OCI-LY7 (cell line): Measurements from ENCODE around the gene SURF1. TPM values are rescaled to one million over a fixed set of nuclear protein-coding genes. Genes with fewer than 3 reads are reported as not detected.

ENCODE experiments used
- BruUV-seq: library from RNA; stranded (reverse); fragments of 400-500 nt; replicated peaks from 2 replicates; lab custom pipeline; 2021; lab: Mats Ljungman, UMichigan
- CTCF ChIA-PET: fragments of 300-600 bp; sonication (Branson Sonifier 250); formaldehyde crosslinking; loops from one replicate; lab custom pipeline; 2022; ENCODE audit warnings: antibody characterized with exemption; ENCODE audit not compliant: unreplicated experiment; lab: Charles Lee
- POLR2A ChIA-PET: fragments of 300-600 bp; sonication (Branson Sonifier 250); formaldehyde crosslinking; loops from one replicate; lab custom pipeline; 2022; ENCODE audit warnings: antibody characterized with exemption; lab: Charles Lee
- DNase-seq: peaks from one replicate; pipeline ENCODE4 v3.0.0-alpha.2; 2015; ENCODE audit warnings: low spot score
- H2AFZ ChIP-seq: fragments of 200-600 bp; sonication (generic), shearing (Covaris generic); 2 replicates; pipeline ENCODE4 v1.6.1; 2014; ENCODE audit warnings: mild to moderate bottlenecking, antibody characterized with exemption, low read length, moderate library complexity
- H3K27ac ChIP-seq: fragments of 200-600 bp; sonication (generic); 2 replicates; pipeline ENCODE4 v1.5.1; 2014; ENCODE audit warnings: mixed run types, low read depth, mild to moderate bottlenecking, moderate library complexity, low read length, inconsistent platforms; ENCODE audit not compliant: poor library complexity, severe bottlenecking
- H3K36me3 ChIP-seq: fragments of 200-600 bp; sonication (generic); 2 replicates; pipeline ENCODE4 v1.6.1; 2014; ENCODE audit warnings: mild to moderate bottlenecking, antibody characterized with exemption, low read length, moderate library complexity, mixed read lengths; ENCODE audit not compliant: insufficient read depth
- H3K4me1 ChIP-seq: fragments of 200-600 bp; sonication (generic); 2 replicates; pipeline ENCODE4 v1.5.1; 2014; ENCODE audit warnings: mild to moderate bottlenecking, low read length; ENCODE audit not compliant: insufficient read depth, poor library complexity, severe bottlenecking
- H3K4me2 ChIP-seq: fragments of 200-600 bp; sonication (generic); 2 replicates; pipeline ENCODE4 v1.6.1; 2014; ENCODE audit warnings: mild to moderate bottlenecking, low read length
- H3K4me3 ChIP-seq: fragments of 200-600 bp; sonication (generic); 2 replicates; pipeline ENCODE4 v1.5.1; 2014; ENCODE audit warnings: mild to moderate bottlenecking, low read depth, low read length; ENCODE audit not compliant: poor library complexity, severe bottlenecking
- H3K79me2 ChIP-seq: fragments of 200-600 bp; sonication (generic); 2 replicates; pipeline ENCODE4 v1.6.1; 2016; ENCODE audit warnings: low read depth, mild to moderate bottlenecking, low read length, moderate library complexity, mixed read lengths; ENCODE audit not compliant: insufficient read depth
- H3K9me2 ChIP-seq: fragments of 200-600 bp; sonication (generic); 2 replicates; pipeline ENCODE4 v1.6.1; 2016; ENCODE audit warnings: mild to moderate bottlenecking, low read length, mixed read lengths; ENCODE audit not compliant: insufficient read depth
- H3K9me3 ChIP-seq: fragments of 200-600 bp; sonication (generic); 2 replicates; pipeline ENCODE4 v1.6.1; 2014; ENCODE audit warnings: mild to moderate bottlenecking, mixed run types, low read length, mixed read lengths
- H4K20me1 ChIP-seq: fragments of 200-600 bp; sonication (generic); 2 replicates; pipeline ENCODE4 v1.6.1; 2014; ENCODE audit warnings: mild to moderate bottlenecking, antibody characterized with exemption, low read length, moderate library complexity, mixed read lengths; ENCODE audit not compliant: insufficient read depth
- EZH2phosphoT487 ChIP-seq: fragments of 200-600 bp; sonication (generic); IDR thresholded peaks from 2 replicates; pipeline ENCODE4 v1.6.1; 2018; ENCODE audit warnings: low read depth, borderline replicate concordance, mild to moderate bottlenecking, mixed run types, antibody characterized with exemption, low read length, moderate library complexity, mixed read lengths
- intact Hi-C: fragments of 100-400 bp; cut with micrococcal nuclease; formaldehyde crosslinking; loops from one replicate; pipeline ENCODE4 v1.10.0; 2022; ENCODE audit not compliant: unreplicated experiment
- total RNA-seq, 2 experiments: library from RNA; depleted of rRNA in 1 of 2; stranded (reverse); fragments of >200 nt in 1 of 2; shearing (Covaris generic) in 1 of 2; gene quantifications; 2 replicates each; pipeline ENCODE4 v1.2.3, GENCODE V29; 2014 to 2022
- TF ChIP-seq, protein P1 (sequence below): fragments of 200-600 bp; sonication (generic); conservative IDR thresholded peaks from 2 replicates; pipeline ENCODE4 v1.5.1; 2014; ENCODE audit warnings: mild to moderate bottlenecking, antibody characterized with exemption, low read length, moderate library complexity, mixed read lengths

SURF1 gene
- total RNA-seq, 2 experiments from 2014 or later, result 22.9 to 38.9 TPM

- intact Hi-C loops, result no loop called here
- Histone ChIP-seq H3K9me3 (no peaks in the 10 kb centered on the region), H3K4me3 (no peak overlapping the region), H2AFZ (no peak overlapping the region), H3K79me2 (no peaks in the 10 kb centered on the region), H3K36me3 (no peaks in the 10 kb centered on the region), H3K9me2 (no peaks in the 10 kb centered on the region), H4K20me1 (no peaks in the 10 kb centered on the region), H3K4me2 (no peak overlapping the region), H3K27ac (no peak overlapping the region), H3K4me1 (no peaks in the 10 kb centered on the region)
- no peak for TF ChIP-seq EZH2phosphoT487
- TF ChIP-seq, protein P1, sequence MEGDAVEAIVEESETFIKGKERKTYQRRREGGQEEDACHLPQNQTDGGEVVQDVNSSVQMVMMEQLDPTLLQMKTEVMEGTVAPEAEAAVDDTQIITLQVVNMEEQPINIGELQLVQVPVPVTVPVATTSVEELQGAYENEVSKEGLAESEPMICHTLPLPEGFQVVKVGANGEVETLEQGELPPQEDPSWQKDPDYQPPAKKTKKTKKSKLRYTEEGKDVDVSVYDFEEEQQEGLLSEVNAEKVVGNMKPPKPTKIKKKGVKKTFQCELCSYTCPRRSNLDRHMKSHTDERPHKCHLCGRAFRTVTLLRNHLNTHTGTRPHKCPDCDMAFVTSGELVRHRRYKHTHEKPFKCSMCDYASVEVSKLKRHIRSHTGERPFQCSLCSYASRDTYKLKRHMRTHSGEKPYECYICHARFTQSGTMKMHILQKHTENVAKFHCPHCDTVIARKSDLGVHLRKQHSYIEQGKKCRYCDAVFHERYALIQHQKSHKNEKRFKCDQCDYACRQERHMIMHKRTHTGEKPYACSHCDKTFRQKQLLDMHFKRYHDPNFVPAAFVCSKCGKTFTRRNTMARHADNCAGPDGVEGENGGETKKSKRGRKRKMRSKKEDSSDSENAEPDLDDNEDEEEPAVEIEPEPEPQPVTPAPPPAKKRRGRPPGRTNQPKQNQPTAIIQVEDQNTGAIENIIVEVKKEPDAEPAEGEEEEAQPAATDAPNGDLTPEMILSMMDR, result no peak
- ChIA-PET CTCF (no interaction called here), POLR2A (no interaction called here)
- no peak for DNase-seq
- BruUV-seq, result no TSS peak
These were observed 33.3 kb upstream of the SURF1 start for GRCh38 chr9:133389562-133389961.

DNA sequence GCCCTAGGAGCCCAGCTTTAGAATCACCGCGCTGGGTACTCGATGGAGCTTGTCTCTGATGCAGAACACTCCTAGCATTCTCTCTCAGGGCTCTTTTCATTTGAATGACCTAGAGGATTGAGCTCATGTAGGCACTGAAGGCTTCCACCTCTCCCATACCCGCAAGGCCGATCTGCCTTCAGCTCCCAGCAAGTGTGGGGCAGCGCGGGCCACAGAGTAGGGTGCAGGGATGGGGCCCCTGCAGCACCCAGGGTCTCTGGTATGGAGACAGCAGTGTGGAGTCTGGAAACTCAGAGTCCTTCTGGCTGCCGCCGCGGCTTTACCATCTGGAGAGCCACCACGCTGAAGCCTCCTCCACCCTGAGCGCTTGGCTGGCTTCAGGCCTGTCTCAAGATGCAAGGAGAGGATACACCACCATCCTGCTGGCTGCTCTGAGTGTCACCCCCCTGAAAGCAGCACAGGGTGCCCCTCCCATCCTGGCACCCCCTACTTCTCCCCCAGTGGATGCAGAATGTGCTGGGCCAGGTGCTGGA lies 32.8 kb upstream of the SURF1 start:
- Histone ChIP-seq H3K4me1 (no peaks in the 10 kb centered on the region), H3K36me3 (no peaks in the 10 kb centered on the region), H2AFZ (no peak overlapping the region), H3K9me3 (no peaks in the 10 kb centered on the region), H3K9me2 (no peaks in the 10 kb centered on the region), H4K20me1 (no peaks in the 10 kb centered on the region), H3K4me3 (no peak overlapping the region), H3K79me2 (no peaks in the 10 kb centered on the region), H3K27ac (no peak overlapping the region), H3K4me2 (no peak overlapping the region)
- BruUV-seq, result no TSS peak
- TF ChIP-seq, protein P1, result no peak
- no peak for TF ChIP-seq EZH2phosphoT487
- ChIA-PET CTCF (no interaction called here), POLR2A (no interaction called here)
- DNase-seq, result no peak
- intact Hi-C loops, result no loop called here

DNA sequence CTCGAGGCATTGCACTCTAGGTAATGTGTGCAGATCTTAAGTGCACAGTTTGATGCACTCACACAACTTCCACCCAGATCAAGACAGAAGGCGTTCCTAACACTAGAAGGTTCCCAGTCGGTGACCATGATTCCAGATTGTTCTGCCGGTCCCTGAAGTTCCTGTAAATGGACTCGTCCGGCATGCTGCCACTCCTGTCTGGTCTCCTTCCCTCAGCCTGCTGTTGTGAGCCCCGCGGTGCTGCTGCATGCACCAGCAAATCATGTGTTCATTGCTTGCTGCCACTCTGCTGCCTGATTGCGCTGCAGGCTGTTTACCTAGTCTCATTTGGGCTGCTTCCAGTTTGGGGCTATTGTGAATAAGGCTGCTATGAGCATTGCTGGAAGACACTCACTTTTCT lies 31.4 kb upstream of the SURF1 start:
- BruUV-seq, result no TSS peak
- intact Hi-C loops, result no loop called here

More for the DNA sequence above, 31.4 kb upstream of the SURF1 start:
- Histone ChIP-seq H3K9me3 (0 out of 2 replicates have a peak, but pooled peaks cover 6% of the 10 kb centered on the region), H3K4me2 (no peak overlapping the region), H3K27ac (no peak overlapping the region), H3K79me2 (no peaks in the 10 kb centered on the region), H4K20me1 (no peaks in the 10 kb centered on the region), H3K4me3 (no peak overlapping the region), H3K9me2 (no peaks in the 10 kb centered on the region), H3K36me3 (no peaks in the 10 kb centered on the region), H3K4me1 (no peaks in the 10 kb centered on the region), H2AFZ (no peak overlapping the region)
- DNase-seq, result no peak
- ChIA-PET POLR2A (no interaction called here), CTCF (no interaction called here)
- TF ChIP-seq EZH2phosphoT487, result no peak
- TF ChIP-seq, protein P1, result no peak
